Measurements from ENCODE around the gene PREPL.
"Not testable (repeated sequence)": the region's sequence is repeated elsewhere in the genome, so short reads cannot be mapped to it uniquely, and the experiment has no call there.

PREPL gene

DNA sequence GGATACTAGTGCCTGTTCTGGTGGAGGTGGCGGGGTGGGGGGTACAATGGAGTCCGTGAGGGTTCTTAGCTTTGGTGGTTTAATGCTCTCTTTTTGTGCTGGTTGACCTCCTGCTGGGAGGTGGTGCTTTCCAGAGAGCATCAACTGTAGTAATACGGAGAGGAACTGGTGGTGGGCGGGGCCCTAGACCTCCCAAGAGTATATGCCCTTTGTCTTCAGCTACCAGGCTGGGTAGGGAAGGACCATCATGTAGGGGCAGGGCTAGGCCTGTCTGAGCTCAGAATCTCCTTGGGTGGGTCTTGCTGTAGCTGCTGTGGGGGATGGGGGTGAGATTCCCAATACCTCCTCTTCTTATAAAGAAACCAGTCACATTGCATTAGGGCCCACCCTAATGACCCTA, 27.6 kb upstream of the PREPL start:
- no peak overlapping the region for H3K9ac ChIP-seq (ENCODE audit: low read length)
- H3K18ac ChIP-seq (ENCODE audit: low read length): no peak overlapping the region
- no peak overlapping the region for H3K4me3 ChIP-seq (ENCODE audit: low read length)
- DNase-seq: no peak
- H2AK5ac ChIP-seq (ENCODE audit: low read length): no peak overlapping the region
- no peak overlapping the region for H3K56ac ChIP-seq (ENCODE audit: low read length)
- H2BK5ac ChIP-seq (ENCODE audit: low read length): no peak overlapping the region
- no CpG with 5 or more reads among the region's 4 CpGs for WGBS (ENCODE audit: extremely low coverage, insufficient coverage, low lambda C conversion rate)
- H3K23ac ChIP-seq (ENCODE audit: low read length): no peak overlapping the region
- H3K79me1 ChIP-seq (ENCODE audit: low read length): no peaks in the 10 kb centered on the region
- H3K4me1 ChIP-seq (ENCODE audit: control insufficient read depth, low read depth, low read length): no peaks in the 10 kb centered on the region
- no peak overlapping the region for H3K4ac ChIP-seq (ENCODE audit: low read depth, low read length)
- H3K79me2 ChIP-seq (ENCODE audit: control insufficient read depth, insufficient read depth, low read length): no peaks in the 10 kb centered on the region
- no peaks in the 10 kb centered on the region for H3K36me3 ChIP-seq (ENCODE audit: control insufficient read depth, insufficient read depth, low read length)
- no peak overlapping the region for H4K8ac ChIP-seq (ENCODE audit: low read depth, low read length)
- H4K5ac ChIP-seq (ENCODE audit: low read length): no peak overlapping the region
- no peak overlapping the region for H2BK120ac ChIP-seq (ENCODE audit: low read depth, low read length)
- H3K27me3 ChIP-seq (ENCODE audit: insufficient read depth, low read length, poor library complexity): no peaks in the 10 kb centered on the region
- no peak overlapping the region for H3K27ac ChIP-seq (ENCODE audit: low read depth, low read length)
- no peak overlapping the region for H2BK15ac ChIP-seq (replicated peaks; ENCODE audit: low read depth)
- H3K4me2 ChIP-seq (ENCODE audit: low read length): no peak overlapping the region

DNA sequence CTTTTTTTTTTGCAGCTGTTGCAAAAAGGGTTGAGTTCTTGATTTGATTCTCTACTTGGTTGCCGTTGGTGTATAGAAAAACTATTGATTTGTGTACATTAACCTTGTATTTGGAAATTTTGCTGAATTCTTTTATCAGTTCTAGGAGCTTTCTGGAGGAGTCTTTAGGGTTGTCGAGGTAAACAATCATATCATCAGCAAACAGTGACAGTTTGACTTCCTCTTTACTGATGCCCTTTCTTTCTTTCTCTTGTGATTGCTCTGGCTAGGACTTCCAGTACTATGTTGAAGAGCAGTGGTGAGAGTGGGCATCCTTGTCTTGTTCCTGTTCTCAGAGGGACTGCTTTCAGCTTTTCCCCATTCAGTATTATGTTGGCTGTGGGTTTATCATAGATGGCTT, 23.9 kb upstream of the PREPL start:
- not testable (repeated sequence) for H2BK120ac ChIP-seq (ENCODE audit: low read depth, low read length); H2AK5ac ChIP-seq (ENCODE audit: low read length); H3K23ac ChIP-seq (ENCODE audit: low read length); H4K5ac ChIP-seq (ENCODE audit: low read length); H3K36me3 ChIP-seq (ENCODE audit: control insufficient read depth, insufficient read depth, low read length); H3K79me2 ChIP-seq (ENCODE audit: control insufficient read depth, insufficient read depth, low read length); H3K27me3 ChIP-seq (ENCODE audit: insufficient read depth, low read length, poor library complexity); H3K27ac ChIP-seq (ENCODE audit: low read depth, low read length); H2BK5ac ChIP-seq (ENCODE audit: low read length); H3K18ac ChIP-seq (ENCODE audit: low read length); H3K4me1 ChIP-seq (ENCODE audit: control insufficient read depth, low read depth, low read length); H3K79me1 ChIP-seq (ENCODE audit: low read length); H3K4me3 ChIP-seq (ENCODE audit: low read length); H2BK15ac ChIP-seq (replicated peaks; ENCODE audit: low read depth); H3K4ac ChIP-seq (ENCODE audit: low read depth, low read length); H3K4me2 ChIP-seq (ENCODE audit: low read length); H3K9ac ChIP-seq (ENCODE audit: low read length); H3K56ac ChIP-seq (ENCODE audit: low read length); DNase-seq; H4K8ac ChIP-seq (ENCODE audit: low read depth, low read length)
- no CpG with 5 or more reads among the region's 2 CpGs for WGBS (ENCODE audit: extremely low coverage, insufficient coverage, low lambda C conversion rate)

GRCh38 chr2:44377486-44377885, 16.2 kb upstream of the PREPL start:
- no CpG with 5 or more reads among the region's 2 CpGs for WGBS (ENCODE audit: extremely low coverage, insufficient coverage, low lambda C conversion rate)
- H4K5ac ChIP-seq (ENCODE audit: low read length): no peak overlapping the region

GRCh38 chr2:44372246-44372645, 11.0 kb upstream of the PREPL start:
- WGBS (ENCODE audit: extremely low coverage, insufficient coverage, low lambda C conversion rate): no CpG with 5 or more reads among the region's 3 CpGs
- Histone ChIP-seq H3K4me1 (ENCODE audit: control insufficient read depth, low read depth, low read length) (no peaks in the 10 kb centered on the region), H3K4me3 (ENCODE audit: low read length) (no peak overlapping the region), H2BK120ac (ENCODE audit: low read depth, low read length) (no peak overlapping the region), H3K56ac (ENCODE audit: low read length) (no peak overlapping the region), H3K23ac (ENCODE audit: low read length) (no peak overlapping the region), H2AK5ac (ENCODE audit: low read length) (no peak overlapping the region), H3K36me3 (ENCODE audit: control insufficient read depth, insufficient read depth, low read length) (no peaks in the 10 kb centered on the region), H3K4ac (ENCODE audit: low read depth, low read length) (no peak overlapping the region), H3K79me2 (ENCODE audit: control insufficient read depth, insufficient read depth, low read length) (no peaks in the 10 kb centered on the region), H3K27ac (ENCODE audit: low read depth, low read length) (no peak overlapping the region), H4K8ac (ENCODE audit: low read depth, low read length) (no peak overlapping the region), H3K79me1 (ENCODE audit: low read length) (no peaks in the 10 kb centered on the region), H3K18ac (ENCODE audit: low read length) (no peak overlapping the region), H3K4me2 (ENCODE audit: low read length) (no peak overlapping the region), H3K27me3 (ENCODE audit: insufficient read depth, low read length, poor library complexity) (no peaks in the 10 kb centered on the region), H3K9ac (ENCODE audit: low read length) (no peak overlapping the region), H2BK15ac (replicated peaks; ENCODE audit: low read depth) (no peak overlapping the region), H2BK5ac (ENCODE audit: low read length) (no peak overlapping the region), H4K5ac (ENCODE audit: low read length) (no peak overlapping the region)
- no peak for DNase-seq

More at GRCh38 chr2:44377486-44377885, 16.2 kb upstream of the PREPL start:
- H3K9ac ChIP-seq (ENCODE audit: low read length): no peak overlapping the region
- no peaks in the 10 kb centered on the region for H3K36me3 ChIP-seq (ENCODE audit: control insufficient read depth, insufficient read depth, low read length)
- H3K4me3 ChIP-seq (ENCODE audit: low read length): no peak overlapping the region
- H3K79me2 ChIP-seq (ENCODE audit: control insufficient read depth, insufficient read depth, low read length): no peaks in the 10 kb centered on the region
- no peak overlapping the region for H2BK5ac ChIP-seq (ENCODE audit: low read length)
- H3K4me1 ChIP-seq (ENCODE audit: control insufficient read depth, low read depth, low read length): no peaks in the 10 kb centered on the region
- no peak overlapping the region for H3K4me2 ChIP-seq (ENCODE audit: low read length)
- no peak overlapping the region for H3K27ac ChIP-seq (ENCODE audit: low read depth, low read length)
- no peak overlapping the region for H3K56ac ChIP-seq (ENCODE audit: low read length)
- no peak for DNase-seq
- no peak overlapping the region for H3K4ac ChIP-seq (ENCODE audit: low read depth, low read length)
- no peak overlapping the region for H2BK15ac ChIP-seq (replicated peaks; ENCODE audit: low read depth)
- H3K79me1 ChIP-seq (ENCODE audit: low read length): no peaks in the 10 kb centered on the region
- H3K27me3 ChIP-seq (ENCODE audit: insufficient read depth, low read length, poor library complexity): no peaks in the 10 kb centered on the region
- H3K18ac ChIP-seq (ENCODE audit: low read length): no peak overlapping the region
- no peak overlapping the region for H3K23ac ChIP-seq (ENCODE audit: low read length)
- H2AK5ac ChIP-seq (ENCODE audit: low read length): no peak overlapping the region
- no peak overlapping the region for H4K8ac ChIP-seq (ENCODE audit: low read depth, low read length)
- H2BK120ac ChIP-seq (ENCODE audit: low read depth, low read length): no peak overlapping the region

GRCh38 chr2:44371445-44371844, 10.2 kb upstream of the PREPL start:
- H3K4me1 ChIP-seq (ENCODE audit: control insufficient read depth, low read depth, low read length): no peaks in the 10 kb centered on the region

GRCh38 chr2:44369392-44369791, 8.1 kb upstream of the PREPL start:
- no peak overlapping the region for H3K4ac ChIP-seq (ENCODE audit: low read depth, low read length)
- no peak overlapping the region for H3K56ac ChIP-seq (ENCODE audit: low read length)
- no peak overlapping the region for H2BK120ac ChIP-seq (ENCODE audit: low read depth, low read length)
- DNase-seq: no peak
- H3K27me3 ChIP-seq (ENCODE audit: insufficient read depth, low read length, poor library complexity): no peaks in the 10 kb centered on the region
- H2BK5ac ChIP-seq (ENCODE audit: low read length): no peak overlapping the region
- no peak overlapping the region for H3K23ac ChIP-seq (ENCODE audit: low read length)
- no peak overlapping the region for H2BK15ac ChIP-seq (replicated peaks; ENCODE audit: low read depth)
- no peak overlapping the region for H3K4me3 ChIP-seq (ENCODE audit: low read length)
- no peak overlapping the region for H3K18ac ChIP-seq (ENCODE audit: low read length)
- H3K79me1 ChIP-seq (ENCODE audit: low read length): no peaks in the 10 kb centered on the region
- no peaks in the 10 kb centered on the region for H3K4me1 ChIP-seq (ENCODE audit: control insufficient read depth, low read depth, low read length)
- H3K9ac ChIP-seq (ENCODE audit: low read length): no peak overlapping the region
- H3K27ac ChIP-seq (ENCODE audit: low read depth, low read length): no peak overlapping the region
- no peak overlapping the region for H3K4me2 ChIP-seq (ENCODE audit: low read length)
- H3K36me3 ChIP-seq (ENCODE audit: control insufficient read depth, insufficient read depth, low read length): no peaks in the 10 kb centered on the region
- H3K79me2 ChIP-seq (ENCODE audit: control insufficient read depth, insufficient read depth, low read length): peaks cover 2% of the 10 kb centered on the region
- no peak overlapping the region for H2AK5ac ChIP-seq (ENCODE audit: low read length)
- no peak overlapping the region for H4K5ac ChIP-seq (ENCODE audit: low read length)
- H4K8ac ChIP-seq (ENCODE audit: low read depth, low read length): no peak overlapping the region

More at GRCh38 chr2:44371445-44371844, 10.2 kb upstream of the PREPL start:
- H4K8ac ChIP-seq (ENCODE audit: low read depth, low read length): no peak overlapping the region
- H3K36me3 ChIP-seq (ENCODE audit: control insufficient read depth, insufficient read depth, low read length): no peaks in the 10 kb centered on the region
- H2BK15ac ChIP-seq (replicated peaks; ENCODE audit: low read depth): no peak overlapping the region
- H2BK5ac ChIP-seq (ENCODE audit: low read length): no peak overlapping the region
- H3K4ac ChIP-seq (ENCODE audit: low read depth, low read length): no peak overlapping the region
- H4K5ac ChIP-seq (ENCODE audit: low read length): no peak overlapping the region
- H3K56ac ChIP-seq (ENCODE audit: low read length): no peak overlapping the region
- H3K18ac ChIP-seq (ENCODE audit: low read length): no peak overlapping the region
- no peak overlapping the region for H3K9ac ChIP-seq (ENCODE audit: low read length)
- no peaks in the 10 kb centered on the region for H3K79me1 ChIP-seq (ENCODE audit: low read length)
- H2BK120ac ChIP-seq (ENCODE audit: low read depth, low read length): no peak overlapping the region
- no peak overlapping the region for H3K27ac ChIP-seq (ENCODE audit: low read depth, low read length)
- no peak overlapping the region for H3K23ac ChIP-seq (ENCODE audit: low read length)
- no peak overlapping the region for H3K4me2 ChIP-seq (ENCODE audit: low read length)
- no peak overlapping the region for H2AK5ac ChIP-seq (ENCODE audit: low read length)
- no peaks in the 10 kb centered on the region for H3K27me3 ChIP-seq (ENCODE audit: insufficient read depth, low read length, poor library complexity)
- no peaks in the 10 kb centered on the region for H3K79me2 ChIP-seq (ENCODE audit: control insufficient read depth, insufficient read depth, low read length)
- no peak for DNase-seq
- H3K4me3 ChIP-seq (ENCODE audit: low read length): no peak overlapping the region

Data from mesendoderm (in vitro differentiated cells).